A673 (cell line): ENCODE measurements around the gene ADNP2. TPM values are rescaled to one million over a fixed set of nuclear protein-coding genes. Genes with fewer than 3 reads are reported as not detected.
"Not testable (repeated sequence)": the region's sequence is repeated elsewhere in the genome, so short reads cannot be mapped to it uniquely, and the experiment has no call there.

Source experiments
- BruUV-seq: library from RNA; stranded (reverse); fragments of 400-500 nt; replicated peaks from 2 replicates; lab custom pipeline; 2021; lab: Mats Ljungman, UMichigan
- CTCF ChIA-PET: fragments of 300-600 bp; sonication (Branson Sonifier 250); formaldehyde crosslinking; loops from one replicate; lab custom pipeline; 2022; ENCODE audit warnings: antibody characterized with exemption; lab: Charles Lee
- POLR2A ChIA-PET: fragments of 300-600 bp; sonication (Branson Sonifier 250); formaldehyde crosslinking; loops from one replicate; lab custom pipeline; 2022; ENCODE audit warnings: antibody characterized with exemption; ENCODE audit not compliant: low non-redundant PET; lab: Charles Lee
- DNase-seq: peaks from one replicate; pipeline ENCODE4 v3.0.0-alpha.2; 2015; ENCODE audit warnings: low spot score
- H3K27ac ChIP-seq: fragments of 200-600 bp; sonication (generic); 2 replicates; pipeline ENCODE4 v1.5.1; 2016; ENCODE audit warnings: mixed run types, low read depth, mild to moderate bottlenecking, mixed read lengths, antibody characterized with exemption, low read length; ENCODE audit not compliant: poor library complexity, severe bottlenecking
- H3K27me3 ChIP-seq: fragments of 200-600 bp; sonication (generic); replicated peaks from 2 replicates; pipeline ENCODE4 v1.6.1; 2017; ENCODE audit warnings: mixed run types, low read depth, mild to moderate bottlenecking, mixed read lengths, antibody characterized with exemption, low read length; ENCODE audit not compliant: insufficient read depth, poor library complexity
- H3K36me3 ChIP-seq: fragments of 200-600 bp; sonication (generic); 2 replicates; pipeline ENCODE4 v1.6.1; 2016; ENCODE audit warnings: mixed run types, mild to moderate bottlenecking, mixed read lengths, antibody characterized with exemption, low read length; ENCODE audit not compliant: insufficient read depth, poor library complexity, severe bottlenecking
- H3K4me1 ChIP-seq: fragments of 200-600 bp; sonication (generic); 2 replicates; pipeline ENCODE4 v1.6.1; 2017; ENCODE audit warnings: mixed run types, mild to moderate bottlenecking, mixed read lengths, antibody characterized with exemption, low read length; ENCODE audit not compliant: insufficient read depth, poor library complexity, severe bottlenecking
- H3K4me3 ChIP-seq: fragments of 200-600 bp; sonication (generic); 2 replicates; pipeline ENCODE4 v1.5.1; 2016; ENCODE audit warnings: low read depth, mixed run types, mild to moderate bottlenecking, mixed read lengths, low read length; ENCODE audit not compliant: poor library complexity, severe bottlenecking
- H3K9me3 ChIP-seq: fragments of 200-600 bp; sonication (generic); 2 replicates; pipeline ENCODE4 v1.6.1; 2016; ENCODE audit warnings: mixed run types, low read depth, mild to moderate bottlenecking, mixed read lengths, antibody characterized with exemption, low read length; ENCODE audit not compliant: poor library complexity, severe bottlenecking
- CTCF ChIP-seq: fragments of 300-800, 200-600 bp; sonication (generic); conservative IDR thresholded peaks from 2 replicates; pipeline ENCODE4 v1.5.1; 2017; ENCODE audit warnings: low read depth, mild to moderate bottlenecking, antibody characterized with exemption, low read length, moderate library complexity, mixed read lengths
- EZH2 ChIP-seq: fragments of 200-600 bp; sonication (generic); IDR thresholded peaks from 2 replicates; pipeline ENCODE4 v1.6.1; 2017; ENCODE audit warnings: borderline replicate concordance, low read depth, mild to moderate bottlenecking, mixed read lengths, antibody characterized with exemption, low read length; ENCODE audit not compliant: poor library complexity, severe bottlenecking
- intact Hi-C: fragments of 100-400 bp; cut with micrococcal nuclease; formaldehyde crosslinking; loops from one replicate; pipeline ENCODE4 v1.10.0; 2022; ENCODE audit not compliant: unreplicated experiment
- total RNA-seq: library from RNA; stranded (reverse); gene quantifications from 2 replicates; pipeline ENCODE4 v1.2.3, GENCODE V29; 2021

Gene ADNP2
- total RNA-seq, 1 experiment from 2014 or later = 27.5 TPM

GRCh38 chr18:80163183-80163582 lies 54.1 kb downstream of the ADNP2 start:
- Histone ChIP-seq H3K4me1 (no peaks in the 10 kb centered on the region), H3K27me3 (no peaks in the 10 kb centered on the region), H3K36me3 (no peaks in the 10 kb centered on the region), H3K27ac (no peak overlapping the region), H3K9me3 (peaks cover 4% of the 10 kb centered on the region), H3K4me3 (no peak overlapping the region)
- TF ChIP-seq CTCF (no peak), EZH2 (no peak)
- no TSS peak for BruUV-seq
- intact Hi-C loops = no loop called here
- POLR2A ChIA-PET = no interaction called here
- no peak for DNase-seq
- CTCF ChIA-PET = no interaction called here

- TSS peak; percentile 26 for BruUV-seq
- CTCF ChIA-PET = not testable (repeated sequence)
These were observed 55.8 kb downstream of the ADNP2 start for GRCh38 chr18:80164727-80165355.

GRCh38 chr18:80166240-80166639 lies 57.2 kb downstream of the ADNP2 start:
- Histone ChIP-seq H3K36me3 (no peaks in the 10 kb centered on the region), H3K27me3 (no peaks in the 10 kb centered on the region), H3K9me3 (peaks cover 4% of the 10 kb centered on the region), H3K4me1 (no peaks in the 10 kb centered on the region), H3K4me3 (no peak overlapping the region), H3K27ac (no peak overlapping the region)
- ChIA-PET POLR2A (no interaction called here), CTCF (no interaction called here)
- DNase-seq = no peak
- intact Hi-C loops = no loop called here
- BruUV-seq = no TSS peak
- TF ChIP-seq CTCF (no peak), EZH2 (no peak)

More at GRCh38 chr18:80164727-80165355, 55.8 kb downstream of the ADNP2 start:
- H3K4me1 ChIP-seq, H3K27ac ChIP-seq, intact Hi-C loops, H3K9me3 ChIP-seq, H3K36me3 ChIP-seq, H3K27me3 ChIP-seq, DNase-seq, H3K4me3 ChIP-seq, POLR2A ChIA-PET: not testable (repeated sequence)

- Histone ChIP-seq H3K27ac (no peak overlapping the region), H3K4me3 (no peak overlapping the region), H3K4me1 (no peaks in the 10 kb centered on the region), H3K9me3 (peaks cover 4% of the 10 kb centered on the region), H3K27me3 (no peaks in the 10 kb centered on the region), H3K36me3 (no peaks in the 10 kb centered on the region)
- POLR2A ChIA-PET = no interaction called here
- CTCF ChIA-PET = no interaction called here
- intact Hi-C loops = no loop called here
- no TSS peak for BruUV-seq
- TF ChIP-seq EZH2 (no peak), CTCF (no peak)
- DNase-seq = no peak
These were observed 57.7 kb downstream of the ADNP2 start for GRCh38 chr18:80166725-80167124.
